Fibroblast of villous mesenchyme (primary cell): ENCODE results near the gene GRN. TPM values are rescaled to one million over a fixed set of nuclear protein-coding genes. Genes with fewer than 3 reads are reported as not detected.
A peak's percentile ranks its signal among the peaks of the same experiment; 100 is the strongest.
"Not testable (repeated sequence)": the region's sequence is repeated elsewhere in the genome, so short reads cannot be mapped to it uniquely, and the experiment has no call there.

ENCODE experiments used
- DNase-seq: peaks from one replicate; pipeline ENCODE4 v3.0.0-alpha.2; 2010; ENCODE audit warnings: low read depth
- H3K4me3 ChIP-seq: 2 replicates; pipeline ENCODE4 v1.5.1; 2011; ENCODE audit warnings: low read depth, mild to moderate bottlenecking, low read length
- CTCF ChIP-seq: IDR thresholded peaks from 2 replicates; pipeline ENCODE4 v1.5.1; 2012; ENCODE audit warnings: low read depth, mild to moderate bottlenecking, low read length; ENCODE audit not compliant: insufficient read depth
- total RNA-seq: library from RNA; depleted of rRNA; stranded (reverse); fragments of >200 nt; gene quantifications from 2 replicates; pipeline ENCODE4 v1.2.3, GENCODE V29; 2012

The GRN gene
- total RNA-seq, 1 donor, result 165 TPM

GRCh38 chr17:44362459-44362948 is 17.4 kb downstream of the GRN start:
- DNase-seq, result no peak
- H3K4me3 ChIP-seq, result peak overlapping the region; percentile 73
- TF ChIP-seq CTCF, result no peak

GRCh38 chr17:44362949-44363612 is 18.0 kb downstream of the GRN start:
- no peak for DNase-seq
- TF ChIP-seq CTCF, result no peak
- peak overlapping the region; percentile 73 for H3K4me3 ChIP-seq

- peak; percentile 39 for DNase-seq
- peak within 1 kb of the TSS; percentile 73 for H3K4me3 ChIP-seq
- peak; percentile 30 for TF ChIP-seq CTCF
Observed at GRCh38 chr17:44363613-44364159, 18.6 kb downstream of the GRN start, which contains the start of gene FAM171A2. Gene FAM171A2, minus strand, starts transcription at chr17:44363853. Its CDS starts 139 bp downstream, at chr17:44363714.

- not testable (repeated sequence) for DNase-seq, H3K4me3 ChIP-seq
Observed at GRCh38 chr17:44365051-44365450, 19.9 kb downstream of the GRN start.

GRCh38 chr17:44367231-44367979 is 22.3 kb downstream of the GRN start:
- DNase-seq, result no peak
- no peak for TF ChIP-seq CTCF

GRCh38 chr17:44368391-44369243 is 23.5 kb downstream of the GRN start:
- not testable (repeated sequence) for DNase-seq, H3K4me3 ChIP-seq

More at GRCh38 chr17:44367231-44367979, 22.3 kb downstream of the GRN start:
- no peak overlapping the region for H3K4me3 ChIP-seq

GRCh38 chr17:44369414-44370023 is 24.4 kb downstream of the GRN start:
- DNase-seq, H3K4me3 ChIP-seq: not testable (repeated sequence)
